ENCODE measurements around the gene MS4A8.

- TF ChIP-seq POLR2A (IDR thresholded peaks at IDR 0.05; ENCODE audit: low read length) = no peak
- no peak for TF ChIP-seq GATA1 (IDR thresholded peaks at IDR 0.05; ENCODE audit: low read depth, low read length)
Measured at GRCh38 chr11:60672255-60672654, 27.2 kb upstream of the MS4A8 start.

Measured in erythroblast (primary cell).